Measurements from ENCODE around the gene TIMD4.

The TIMD4 gene

GRCh38 chr5:156951359-156951758, 11.7 kb downstream of the TIMD4 start:
- TF ChIP-seq RARB (CRISPR knock-in tag; IDR thresholded peaks at IDR 0.05) (no peak), ARNTL (CRISPR knock-in tag; IDR thresholded peaks at IDR 0.05; ENCODE audit: borderline replicate concordance, low read depth) (no peak), SNAI2 (CRISPR knock-in tag; IDR thresholded peaks at IDR 0.05) (no peak), TCF4 (CRISPR knock-in tag; IDR thresholded peaks at IDR 0.05; ENCODE audit: borderline replicate concordance) (no peak), PATZ1 (CRISPR knock-in tag; IDR thresholded peaks at IDR 0.05; ENCODE audit: borderline replicate concordance) (no peak), ZNF565 (CRISPR knock-in tag; conservative IDR thresholded peaks at IDR 0.05; ENCODE audit: low read depth) (no peak), ZNF8 (CRISPR knock-in tag; IDR thresholded peaks at IDR 0.05) (no peak), TSHZ2 (CRISPR knock-in tag; IDR thresholded peaks at IDR 0.05) (no peak), GLIS3 (CRISPR knock-in tag; IDR thresholded peaks at IDR 0.05) (no peak), ZC3H10 (CRISPR knock-in tag; IDR thresholded peaks at IDR 0.05) (no peak), OSR1 (CRISPR knock-in tag; IDR thresholded peaks at IDR 0.05) (no peak), PPARA (CRISPR knock-in tag; IDR thresholded peaks at IDR 0.05; ENCODE audit: borderline replicate concordance) (no peak), ZFP3 (CRISPR knock-in tag; IDR thresholded peaks at IDR 0.05) (no peak), CSDC2 (CRISPR knock-in tag; IDR thresholded peaks at IDR 0.05) (no peak)
- ATAC-seq: no peak

- TF ChIP-seq BACH2 (CRISPR knock-in tag; IDR thresholded peaks at IDR 0.05; ENCODE audit: borderline replicate concordance) (no peak), ZNF70 (CRISPR knock-in tag; IDR thresholded peaks at IDR 0.05) (no peak), TCF4 (CRISPR knock-in tag; IDR thresholded peaks at IDR 0.05; ENCODE audit: borderline replicate concordance) (no peak), SNAI2 (CRISPR knock-in tag; IDR thresholded peaks at IDR 0.05) (no peak), TOX (CRISPR knock-in tag; IDR thresholded peaks at IDR 0.05; ENCODE audit: borderline replicate concordance) (no peak), ZNF8 (CRISPR knock-in tag; IDR thresholded peaks at IDR 0.05) (no peak), ZFP3 (CRISPR knock-in tag; IDR thresholded peaks at IDR 0.05) (no peak), PPARA (CRISPR knock-in tag; IDR thresholded peaks at IDR 0.05; ENCODE audit: borderline replicate concordance) (no peak), ZC3H10 (CRISPR knock-in tag; IDR thresholded peaks at IDR 0.05) (no peak), POU6F1 (CRISPR knock-in tag; IDR thresholded peaks at IDR 0.05; ENCODE audit: borderline replicate concordance, low read depth) (no peak), ARNTL (CRISPR knock-in tag; IDR thresholded peaks at IDR 0.05; ENCODE audit: borderline replicate concordance, low read depth) (no peak)
- ATAC-seq: no peak
These were observed 12.3 kb downstream of the TIMD4 start for GRCh38 chr5:156950716-156951115.

GRCh38 chr5:156949424-156949823, 13.6 kb downstream of the TIMD4 start:
- no peak for TF ChIP-seq GLIS3 (CRISPR knock-in tag; IDR thresholded peaks at IDR 0.05)
- ATAC-seq: no peak

GRCh38 chr5:156947925-156948324, 15.1 kb downstream of the TIMD4 start:
- TF ChIP-seq GLIS3 (CRISPR knock-in tag; IDR thresholded peaks at IDR 0.05) (no peak), ISL1 (CRISPR knock-in tag; IDR thresholded peaks at IDR 0.05) (no peak), ARNTL (CRISPR knock-in tag; IDR thresholded peaks at IDR 0.05; ENCODE audit: borderline replicate concordance, low read depth) (no peak), POU6F1 (CRISPR knock-in tag; IDR thresholded peaks at IDR 0.05; ENCODE audit: borderline replicate concordance, low read depth) (no peak), PATZ1 (CRISPR knock-in tag; IDR thresholded peaks at IDR 0.05; ENCODE audit: borderline replicate concordance) (no peak), TOX (CRISPR knock-in tag; IDR thresholded peaks at IDR 0.05; ENCODE audit: borderline replicate concordance) (no peak)

More at GRCh38 chr5:156947925-156948324, 15.1 kb downstream of the TIMD4 start:
- no peak for ATAC-seq
